Muscle of arm (tissue), 14 donors: ENCODE results near the gene MIS18A. TPM values are rescaled to one million over a fixed set of nuclear protein-coding genes. Genes with fewer than 3 reads are reported as not detected.
A peak's percentile ranks its signal among the peaks of the same experiment; 100 is the strongest.
"Not testable (repeated sequence)": the region's sequence is repeated elsewhere in the genome, so short reads cannot be mapped to it uniquely, and the experiment has no call there.

Experiments
- DNase-seq: peaks from one replicate; pipeline ENCODE4 v3.0.0-alpha.2; 2013
- long read RNA-seq, 11 donors: transcript quantifications; one replicate each; lab custom pipeline, GENCODE V29; 2026
- polyA plus RNA-seq, 12 donors: library from polyadenylated mRNA; unstranded; fragments of 120-200 nt; gene quantifications; one replicate each; pipeline ENCODE4 v1.2.1, GENCODE V29; 2013; ENCODE audit not compliant: insufficient read length in 12 of 12

The MIS18A gene
- 10 to 100 TPM in 6 of 12 donors, 1 to 10 TPM in 5, not detected in 1; 7.6 to 14.0 (median 10.2) TPM for polyA plus RNA-seq
- long read RNA-seq, donor 1, transcript MIS18A-201 (5 exons, 1,575 nt), result major isoform, 19 of 26 reads
- long read RNA-seq, donor 1, partial matches to known transcripts, result 7 of 26 reads
- long read RNA-seq, donor 1, other reads (novel, unspliced or antisense), result 0 of 26 reads
- long read RNA-seq, donor 2, transcript MIS18A-201 (5 exons, 1,575 nt), result major isoform, 14 of 14 reads
- long read RNA-seq, donor 2, partial matches to known transcripts, result 0 of 14 reads
- long read RNA-seq, donor 2, other reads (novel, unspliced or antisense), result 0 of 14 reads
- long read RNA-seq, donor 3, transcript MIS18A-201 (5 exons, 1,575 nt), result major isoform, 5 of 5 reads
- long read RNA-seq, donor 3, partial matches to known transcripts, result 0 of 5 reads
- long read RNA-seq, donor 3, other reads (novel, unspliced or antisense), result 0 of 5 reads
- long read RNA-seq, donor 4, partial matches to known transcripts, result 0 of 4 reads
- long read RNA-seq, donor 4, other reads (novel, unspliced or antisense), result 0 of 4 reads
- long read RNA-seq, donor 5, transcript MIS18A-201 (5 exons, 1,575 nt), result major isoform, 18 of 18 reads
- long read RNA-seq, donor 5, partial matches to known transcripts, result 0 of 18 reads
- long read RNA-seq, donor 5, other reads (novel, unspliced or antisense), result 0 of 18 reads
- long read RNA-seq, donor 6, transcript MIS18A-201 (5 exons, 1,575 nt), result major isoform, 9 of 10 reads
- long read RNA-seq, donor 6, partial matches to known transcripts, result 0 of 10 reads
- long read RNA-seq, donor 6, other reads (novel, unspliced or antisense), result 0 of 10 reads
- long read RNA-seq, donor 7, partial matches to known transcripts, result 0 of 4 reads
- long read RNA-seq, donor 7, other reads (novel, unspliced or antisense), result 0 of 4 reads
- long read RNA-seq, donor 8, transcript MIS18A-201 (5 exons, 1,575 nt), result major isoform, 13 of 13 reads
- long read RNA-seq, donor 8, partial matches to known transcripts, result 0 of 13 reads
- long read RNA-seq, donor 8, other reads (novel, unspliced or antisense), result 0 of 13 reads
- long read RNA-seq, donor 9, transcript MIS18A-201 (5 exons, 1,575 nt), result major isoform, 12 of 12 reads
- long read RNA-seq, donor 9, partial matches to known transcripts, result 0 of 12 reads
- long read RNA-seq, donor 9, other reads (novel, unspliced or antisense), result 0 of 12 reads
- long read RNA-seq, donor 10, transcript MIS18A-201 (5 exons, 1,575 nt), result major isoform, 7 of 7 reads
- long read RNA-seq, donor 10, partial matches to known transcripts, result 0 of 7 reads
- long read RNA-seq, donor 10, other reads (novel, unspliced or antisense), result 0 of 7 reads
- long read RNA-seq, donor 11, transcript MIS18A-201 (5 exons, 1,575 nt), result major isoform, 10 of 10 reads
- long read RNA-seq, donor 11, partial matches to known transcripts, result 0 of 10 reads
- long read RNA-seq, donor 11, other reads (novel, unspliced or antisense), result 0 of 10 reads

GRCh38 chr21:32278518-32279376 lies at the start of gene MIS18A:
MIS18A (minus strand) TSS chr21:32279049; CDS start chr21:32279014, 35 bp downstream.
- peak; percentile 97 for DNase-seq

- DNase-seq, result peak; percentile 73
Observed at GRCh38 chr21:32328595-32328994, 49.7 kb upstream of the MIS18A start.

GRCh38 chr21:32325706-32326105 lies 46.9 kb upstream of the MIS18A start:
- DNase-seq, result no peak

GRCh38 chr21:32322676-32323075 lies 43.8 kb upstream of the MIS18A start:
- no peak for DNase-seq

- no peak for DNase-seq
Observed at GRCh38 chr21:32322103-32322502, 43.3 kb upstream of the MIS18A start.

GRCh38 chr21:32321480-32321879 lies 42.6 kb upstream of the MIS18A start:
- DNase-seq, result no peak

- no peak for DNase-seq
Observed at GRCh38 chr21:32320726-32321125, 41.9 kb upstream of the MIS18A start.

GRCh38 chr21:32320059-32320458 lies 41.2 kb upstream of the MIS18A start:
- no peak for DNase-seq

GRCh38 chr21:32319012-32319411 lies 40.2 kb upstream of the MIS18A start:
- no peak for DNase-seq

- DNase-seq, result no peak
Observed at GRCh38 chr21:32317726-32318125, 38.9 kb upstream of the MIS18A start.

- no peak for DNase-seq
Observed at GRCh38 chr21:32316361-32317215, 37.7 kb upstream of the MIS18A start.

GRCh38 chr21:32315511-32316281 lies 36.8 kb upstream of the MIS18A start:
- no peak for DNase-seq

GRCh38 chr21:32314806-32315205 lies 36.0 kb upstream of the MIS18A start:
- no peak for DNase-seq

- DNase-seq, result no peak
Observed at GRCh38 chr21:32312976-32313375, 34.1 kb upstream of the MIS18A start.

GRCh38 chr21:32312326-32312725 lies 33.5 kb upstream of the MIS18A start:
- no peak for DNase-seq

- no peak for DNase-seq
Observed at GRCh38 chr21:32311621-32312020, 32.8 kb upstream of the MIS18A start.

- not testable (repeated sequence) for DNase-seq
Observed at GRCh38 chr21:32310976-32311375, 32.1 kb upstream of the MIS18A start.

- no peak for DNase-seq
Observed at GRCh38 chr21:32309906-32310460, 31.1 kb upstream of the MIS18A start.
